ENCODE data around the gene COL4A4. TPM values are rescaled to one million over a fixed set of nuclear protein-coding genes. Genes with fewer than 3 reads are reported as not detected.

The COL4A4 gene
- total and polyA plus RNA-seq, 7 experiments from 2014 or later, result 0.08 to 0.39 (median 0.19) TPM; not detected in 3

DNA sequence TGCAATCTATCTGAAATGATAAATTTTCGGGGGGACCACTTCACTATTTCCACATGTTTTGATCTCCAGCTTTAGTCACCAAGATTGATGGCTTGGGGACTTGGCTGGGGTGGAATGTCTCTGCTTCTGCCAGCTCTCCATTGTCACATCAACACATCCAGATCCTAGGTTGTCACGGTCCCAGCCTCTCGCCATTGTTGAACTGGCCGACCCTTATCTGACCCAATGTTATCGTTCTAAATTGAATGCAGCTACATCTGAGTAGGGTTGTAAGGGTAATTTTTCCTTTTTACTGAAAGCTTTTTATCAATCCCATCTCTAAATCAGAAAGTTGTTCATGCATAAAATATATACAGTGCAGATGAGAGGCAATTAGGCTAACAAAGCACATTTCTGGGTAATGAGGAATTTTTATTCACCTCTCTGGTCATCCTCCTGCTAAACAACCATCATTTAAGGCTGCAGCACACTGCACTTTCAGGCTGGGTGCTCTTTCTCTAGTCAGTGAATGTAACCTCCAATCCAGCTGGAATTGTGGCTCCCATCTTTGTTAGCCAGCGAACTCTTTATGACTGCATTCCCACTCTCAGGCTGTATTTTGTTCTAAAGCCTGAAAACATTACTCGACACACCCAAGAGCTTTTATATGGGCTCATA, 128.2 kb downstream of the COL4A4 start:
- ATAC-seq, result no peak
- POLR2A ChIA-PET, result no interaction called here
- Mint-ChIP-seq H3K36me3 (no peaks in the 10 kb centered on the region), H3K4me1 (no peaks in the 10 kb centered on the region), H3K4me3 (no peak overlapping the region), H3K27me3 (peaks cover 12 to 40% (median 25%) of the 10 kb centered on the region in 5 donors), H3K27ac (no peak overlapping the region), H3K9me3 (peaks cover 0 to 2% (median 0%) of the 10 kb centered on the region in 11 donors)
- Histone ChIP-seq H3K27ac (ENCODE audit: low read depth, low read length) (no peak overlapping the region), H3K4me3 (ENCODE audit: low read length) (no peak overlapping the region), H3K9me3 (ENCODE audit: control insufficient read depth in 2 of 3, low read length in 3 of 3) (no peaks in the 10 kb centered on the region), H3K36me3 (ENCODE audit: control insufficient read depth in 2 of 3, insufficient read depth in 3 of 3, low read length in 3 of 3) (no peaks in the 10 kb centered on the region), H3K27me3 (ENCODE audit: control insufficient read depth in 2 of 2, insufficient read depth in 2 of 2, low read length in 2 of 2) (no peaks in the 10 kb centered on the region), H3K4me1 (ENCODE audit: control insufficient read depth in 2 of 2, insufficient read depth in 2 of 2, low read length in 2 of 2) (no peaks in the 10 kb centered on the region)
- intact Hi-C loops (cut with micrococcal nuclease), result no loop called here
- DNase-seq, result no peak
- CTCF ChIA-PET, result no interaction called here

DNA sequence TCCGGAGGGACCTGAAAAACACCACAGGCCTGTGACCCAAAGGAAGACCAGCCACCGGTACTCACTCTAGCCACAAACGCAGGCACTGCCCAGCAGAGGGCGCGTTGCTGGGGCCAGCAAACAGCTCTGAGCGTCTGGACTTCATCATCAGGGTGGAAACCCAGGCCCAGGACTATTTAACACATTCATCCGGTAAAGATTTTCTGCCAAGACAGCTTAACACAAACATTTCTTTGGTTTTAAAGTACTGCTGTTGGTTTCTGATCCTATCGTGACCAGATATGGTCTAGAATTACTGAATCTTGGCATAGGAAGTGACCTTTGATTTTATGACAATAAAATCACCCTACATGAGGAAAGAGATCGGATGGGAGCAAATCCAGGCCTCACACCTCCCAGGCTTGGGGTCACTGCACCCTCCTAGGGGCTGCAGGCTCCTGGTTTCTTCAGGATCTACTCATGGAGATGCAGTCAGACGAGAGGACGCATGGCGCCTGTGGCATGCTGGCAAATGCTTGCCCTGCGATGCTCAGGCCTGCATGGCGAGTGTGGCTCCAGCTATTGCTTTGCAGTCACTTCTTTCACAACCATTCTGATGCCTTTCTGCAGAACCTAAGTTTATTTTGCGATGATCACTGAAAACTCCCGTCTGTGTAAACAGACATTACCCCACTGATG, 130.4 kb downstream of the COL4A4 start:
- H3K36me3 Mint-ChIP-seq, result no peaks in the 10 kb centered on the region
- Histone ChIP-seq H3K27ac (ENCODE audit: low read depth, low read length) (no peak overlapping the region), H3K4me3 (ENCODE audit: low read length) (no peak overlapping the region), H3K27me3 (ENCODE audit: control insufficient read depth in 2 of 2, insufficient read depth in 2 of 2, low read length in 2 of 2) (no peaks in the 10 kb centered on the region), H3K36me3 (ENCODE audit: control insufficient read depth in 2 of 3, insufficient read depth in 3 of 3, low read length in 3 of 3) (no peaks in the 10 kb centered on the region), H3K9me3 (ENCODE audit: control insufficient read depth in 2 of 3, low read length in 3 of 3) (no peaks in the 10 kb centered on the region), H3K4me1 (ENCODE audit: control insufficient read depth in 2 of 2, insufficient read depth in 2 of 2, low read length in 2 of 2) (no peaks in the 10 kb centered on the region)
- no peak overlapping the region for H3K4me3 Mint-ChIP-seq
- intact Hi-C loops (cut with micrococcal nuclease), result no loop called here
- DNase-seq, result peak in 2 of 9 donors; percentile 1 to 24
- ChIA-PET CTCF (no interaction called here), POLR2A (no interaction called here)
- no peak for ATAC-seq
- H3K9me3 Mint-ChIP-seq, result peaks cover 0 to 2% (median 0%) of the 10 kb centered on the region in 11 donors
- H3K4me1 Mint-ChIP-seq, result no peaks in the 10 kb centered on the region
- peaks cover 10 to 28% (median 23%) of the 10 kb centered on the region in 5 donors for H3K27me3 Mint-ChIP-seq
- no peak overlapping the region for H3K27ac Mint-ChIP-seq

DNA sequence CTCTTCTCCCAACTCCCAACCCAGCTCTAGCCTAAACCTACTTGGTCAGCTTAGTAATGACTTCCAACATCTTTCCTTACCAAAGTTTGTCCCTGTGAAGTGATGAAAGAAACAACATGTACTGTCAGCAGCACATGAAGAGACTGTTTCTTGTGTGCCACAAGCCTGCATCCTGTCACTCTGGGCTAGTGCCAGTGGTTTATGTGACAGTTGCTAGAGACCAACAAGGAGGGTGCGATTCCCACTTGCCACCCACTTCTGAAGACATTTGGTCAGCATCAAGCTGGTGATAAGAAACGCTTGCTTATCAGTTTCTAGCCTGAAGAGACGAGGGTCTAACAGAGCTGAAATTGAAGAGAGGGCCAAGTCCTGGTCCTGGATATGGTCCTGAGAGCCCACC, 132.6 kb downstream of the COL4A4 start:
- no peaks in the 10 kb centered on the region for H3K36me3 ChIP-seq (ENCODE audit: control insufficient read depth in 2 of 3, insufficient read depth in 3 of 3, low read length in 3 of 3)
- Mint-ChIP-seq H3K36me3 (no peaks in the 10 kb centered on the region), H3K9me3 (no peaks in the 10 kb centered on the region), H3K4me3 (no peak overlapping the region), H3K27ac (no peak overlapping the region), H3K27me3 (peaks cover 0 to 29% (median 25%) of the 10 kb centered on the region in 5 donors), H3K4me1 (no peaks in the 10 kb centered on the region)
- DNase-seq (no peak), ATAC-seq (no peak)
- no peaks in the 10 kb centered on the region for H3K27me3 ChIP-seq (ENCODE audit: control insufficient read depth in 2 of 2, insufficient read depth in 2 of 2, low read length in 2 of 2)
- no peaks in the 10 kb centered on the region for H3K4me1 ChIP-seq (ENCODE audit: control insufficient read depth in 2 of 2, insufficient read depth in 2 of 2, low read length in 2 of 2)
- intact Hi-C loops (cut with micrococcal nuclease), result no loop called here
- no peaks in the 10 kb centered on the region for H3K9me3 ChIP-seq (ENCODE audit: control insufficient read depth in 2 of 3, low read length in 3 of 3)
- no peak overlapping the region for H3K27ac ChIP-seq (ENCODE audit: low read depth, low read length)
- no peak overlapping the region for H3K4me3 ChIP-seq (ENCODE audit: low read length)
- POLR2A ChIA-PET, result no interaction called here
- CTCF ChIA-PET, result interaction anchor here (0.6 kb wide), 1 partner anchor 8 kb away, joined by 4 read pairs; no protein-coding TSS in a partner anchor

DNA sequence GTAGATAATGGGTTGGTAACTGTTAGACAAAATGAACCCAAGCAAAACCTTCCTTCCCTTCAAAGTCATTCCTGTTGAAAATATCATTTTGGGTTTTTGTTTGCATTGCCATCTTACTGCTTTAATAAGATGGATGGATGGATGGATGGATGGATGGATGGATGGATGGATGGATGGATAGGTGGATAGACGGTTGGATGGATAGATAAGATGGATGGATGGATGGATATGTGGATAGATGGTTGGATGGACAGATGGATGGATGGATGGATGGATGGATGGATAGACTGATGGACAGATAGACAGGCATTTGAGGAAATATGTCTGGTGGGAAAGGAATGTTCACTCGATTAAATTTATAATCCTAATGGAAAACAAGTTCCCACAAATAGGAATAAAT, 133.2 kb downstream of the COL4A4 start:
- H3K4me1 ChIP-seq (ENCODE audit: control insufficient read depth in 2 of 2, insufficient read depth in 2 of 2, low read length in 2 of 2), result no peaks in the 10 kb centered on the region
- Mint-ChIP-seq H3K27me3 (peaks cover 0 to 23% (median 20%) of the 10 kb centered on the region in 5 donors), H3K36me3 (no peaks in the 10 kb centered on the region), H3K4me1 (no peaks in the 10 kb centered on the region), H3K27ac (no peak overlapping the region), H3K4me3 (no peak overlapping the region), H3K9me3 (no peaks in the 10 kb centered on the region)
- DNase-seq, result no peak
- H3K27ac ChIP-seq (ENCODE audit: low read depth, low read length), result no peak overlapping the region
- POLR2A ChIA-PET, result no interaction called here
- no peak for ATAC-seq
- H3K27me3 ChIP-seq (ENCODE audit: control insufficient read depth in 2 of 2, insufficient read depth in 2 of 2, low read length in 2 of 2), result no peaks in the 10 kb centered on the region
- no peaks in the 10 kb centered on the region for H3K9me3 ChIP-seq (ENCODE audit: control insufficient read depth in 2 of 3, low read length in 3 of 3)
- H3K36me3 ChIP-seq (ENCODE audit: control insufficient read depth in 2 of 3, insufficient read depth in 3 of 3, low read length in 3 of 3), result no peaks in the 10 kb centered on the region
- no peak overlapping the region for H3K4me3 ChIP-seq (ENCODE audit: low read length)
- CTCF ChIA-PET, result no interaction called here
- intact Hi-C loops (cut with micrococcal nuclease), result no loop called here

DNA sequence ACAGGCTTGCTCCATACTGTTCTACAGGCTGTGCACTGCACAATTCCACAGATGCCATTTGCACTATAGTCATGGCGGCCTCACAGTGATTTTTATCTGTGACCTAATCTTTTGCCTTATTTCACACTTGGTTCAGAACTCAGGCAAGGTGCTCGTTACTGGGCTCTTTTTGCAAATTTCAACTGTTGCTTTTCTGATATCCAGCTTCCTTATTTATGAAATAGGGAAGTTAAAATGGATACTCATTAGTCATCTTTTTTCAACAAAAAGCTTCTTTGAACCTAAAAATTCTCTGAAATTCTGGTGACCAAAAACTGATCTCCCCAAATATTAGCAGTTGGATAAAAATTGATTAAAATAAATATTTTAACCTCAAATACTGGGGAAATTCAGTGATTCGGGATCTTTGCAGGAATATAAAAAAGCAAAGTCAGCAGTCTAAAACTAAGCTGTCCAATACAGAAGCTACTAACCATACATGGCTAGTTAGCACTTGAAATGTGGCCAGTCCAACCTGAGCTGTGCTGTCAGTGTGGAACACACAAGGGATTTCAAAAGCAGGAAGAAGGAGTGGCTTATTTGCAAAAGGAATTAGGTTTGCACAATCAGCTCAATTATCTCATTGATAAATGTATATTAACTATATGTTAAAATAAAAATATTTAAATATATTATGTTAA, 134.4 kb downstream of the COL4A4 start:
- Histone ChIP-seq H3K27me3 (ENCODE audit: control insufficient read depth in 2 of 2, insufficient read depth in 2 of 2, low read length in 2 of 2) (no peaks in the 10 kb centered on the region), H3K9me3 (ENCODE audit: control insufficient read depth in 2 of 3, low read length in 3 of 3) (no peaks in the 10 kb centered on the region), H3K4me1 (ENCODE audit: control insufficient read depth in 2 of 2, insufficient read depth in 2 of 2, low read length in 2 of 2) (no peaks in the 10 kb centered on the region), H3K36me3 (ENCODE audit: control insufficient read depth in 2 of 3, insufficient read depth in 3 of 3, low read length in 3 of 3) (no peaks in the 10 kb centered on the region), H3K27ac (ENCODE audit: low read depth, low read length) (no peak overlapping the region), H3K4me3 (ENCODE audit: low read length) (no peak overlapping the region)
- peaks cover 3 to 19% (median 16%) of the 10 kb centered on the region in 5 donors for H3K27me3 Mint-ChIP-seq
- H3K27ac Mint-ChIP-seq, result no peak overlapping the region
- H3K9me3 Mint-ChIP-seq, result no peaks in the 10 kb centered on the region
- POLR2A ChIA-PET, result no interaction called here
- DNase-seq, result no peak
- intact Hi-C loops (cut with micrococcal nuclease), result no loop called here
- no peaks in the 10 kb centered on the region for H3K36me3 Mint-ChIP-seq
- no peak for ATAC-seq
- no peaks in the 10 kb centered on the region for H3K4me1 Mint-ChIP-seq
- CTCF ChIA-PET, result no interaction called here
- no peak overlapping the region for H3K4me3 Mint-ChIP-seq

DNA sequence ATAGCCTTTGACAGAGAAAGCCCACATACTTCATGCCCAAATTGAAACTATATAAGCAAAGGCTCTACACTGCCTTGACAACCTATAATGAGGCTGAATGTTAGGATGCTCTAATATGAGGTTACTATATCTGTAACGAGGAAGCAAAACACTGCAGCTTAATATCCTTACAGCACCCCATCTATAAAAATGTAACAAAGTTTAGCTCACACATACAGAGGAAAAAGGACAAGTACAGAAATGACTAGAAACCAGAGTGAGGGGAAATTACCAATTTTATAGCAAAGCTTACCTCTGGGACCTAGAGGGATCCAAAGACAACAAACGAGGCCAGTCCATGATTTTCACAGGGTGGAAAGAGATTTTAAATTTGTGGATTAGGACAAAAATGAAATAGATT, 138.5 kb downstream of the COL4A4 start:
- Mint-ChIP-seq H3K9me3 (no peaks in the 10 kb centered on the region), H3K27ac (no peak overlapping the region), H3K4me3 (no peak overlapping the region), H3K36me3 (no peaks in the 10 kb centered on the region), H3K4me1 (no peaks in the 10 kb centered on the region), H3K27me3 (peaks cover 3 to 16% (median 9%) of the 10 kb centered on the region in 5 donors)
- intact Hi-C loops (cut with micrococcal nuclease), result no loop called here
- Histone ChIP-seq H3K9me3 (ENCODE audit: control insufficient read depth in 2 of 3, low read length in 3 of 3) (no peaks in the 10 kb centered on the region), H3K4me1 (ENCODE audit: control insufficient read depth in 2 of 2, insufficient read depth in 2 of 2, low read length in 2 of 2) (no peaks in the 10 kb centered on the region), H3K27ac (ENCODE audit: low read depth, low read length) (no peak overlapping the region), H3K27me3 (ENCODE audit: control insufficient read depth in 2 of 2, insufficient read depth in 2 of 2, low read length in 2 of 2) (no peaks in the 10 kb centered on the region), H3K36me3 (ENCODE audit: control insufficient read depth in 2 of 3, insufficient read depth in 3 of 3, low read length in 3 of 3) (no peaks in the 10 kb centered on the region), H3K4me3 (ENCODE audit: low read length) (no peak overlapping the region)
- DNase-seq, result no peak
- CTCF ChIA-PET, result no interaction called here
- no peak for ATAC-seq
- POLR2A ChIA-PET, result interaction anchor here (0.5 kb wide), 1 partner anchor 472 kb away, joined by 3 read pairs; no protein-coding TSS in a partner anchor
